LHCN-M2 (cell line): Measurements from ENCODE around the gene XYLT2. TPM values are rescaled to one million over a fixed set of nuclear protein-coding genes. Genes with fewer than 3 reads are reported as not detected.
"Not testable (repeated sequence)": the region's sequence is repeated elsewhere in the genome, so short reads cannot be mapped to it uniquely, and the experiment has no call there.

Experiments used
- DNase-seq: peaks from one replicate; pipeline ENCODE4 v3.0.0-alpha.2; 2012; ENCODE audit warnings: low read depth
- total RNA-seq: library from RNA; depleted of rRNA; stranded (reverse); fragments of >200 nt; gene quantifications from 2 replicates; pipeline ENCODE4 v1.2.3, GENCODE V29; 2014; rRNA removed

The XYLT2 gene
- total RNA-seq, 1 experiment from 2014 or later, result 41.4 TPM

DNA sequence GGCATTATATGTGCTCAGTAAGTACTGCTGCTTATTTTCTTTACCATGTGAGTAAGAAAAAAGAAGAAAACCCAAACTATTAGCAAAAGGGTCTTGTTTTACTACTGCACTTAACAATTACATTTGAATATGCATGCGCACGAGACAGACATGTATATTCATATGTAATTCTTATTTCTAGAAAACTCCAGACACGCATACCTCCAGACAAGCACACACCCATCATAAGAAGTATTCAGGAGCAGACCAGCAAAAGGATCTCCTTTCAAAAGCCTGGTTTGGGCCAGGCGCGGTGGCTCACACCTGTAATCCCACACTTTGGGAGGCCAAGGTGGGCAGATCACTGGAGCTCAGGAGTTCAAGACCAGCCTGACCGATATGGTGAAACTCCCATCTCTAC is 43.6 kb downstream of the XYLT2 start:
- DNase-seq, result no peak

DNA sequence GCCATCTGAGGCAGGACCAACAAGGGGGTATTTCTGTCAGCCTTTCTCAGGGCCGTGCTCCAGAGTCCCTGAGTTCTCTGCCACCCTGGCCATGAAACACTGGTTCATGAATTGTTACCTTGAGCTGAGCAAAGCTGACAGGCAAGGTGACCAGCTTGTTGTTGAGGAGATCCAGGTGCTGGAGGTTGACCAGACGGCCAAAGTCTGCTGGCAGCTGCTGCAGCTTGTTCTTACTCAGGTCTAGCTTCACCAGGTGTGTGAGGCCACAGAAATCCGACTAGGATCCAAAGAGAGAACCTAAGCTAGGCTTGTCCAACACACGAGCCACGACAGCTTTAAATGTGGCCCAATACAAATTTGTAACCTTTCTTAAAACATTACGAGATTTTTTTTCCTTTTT is 46.7 kb downstream of the XYLT2 start:
- no peak for DNase-seq

DNA sequence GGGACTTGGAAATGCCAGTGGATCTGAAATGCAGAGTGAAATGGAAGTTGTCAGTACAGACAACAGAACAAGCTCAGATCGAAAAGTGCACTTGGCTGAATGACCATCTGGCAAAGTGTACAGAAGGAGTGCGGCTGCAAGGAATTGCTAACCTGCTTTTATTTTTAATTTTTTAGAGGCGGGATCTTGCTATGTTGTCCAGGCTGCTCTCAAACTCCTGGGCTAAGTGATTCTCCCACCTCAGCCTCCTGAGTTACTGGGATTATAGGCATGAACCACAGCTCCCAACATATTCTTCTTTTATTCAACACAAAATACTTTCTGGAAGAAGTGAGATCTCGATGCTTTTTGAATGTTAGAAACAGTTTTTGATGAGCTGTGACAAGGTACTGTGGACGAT is 47.8 kb downstream of the XYLT2 start:
- no peak for DNase-seq

DNA sequence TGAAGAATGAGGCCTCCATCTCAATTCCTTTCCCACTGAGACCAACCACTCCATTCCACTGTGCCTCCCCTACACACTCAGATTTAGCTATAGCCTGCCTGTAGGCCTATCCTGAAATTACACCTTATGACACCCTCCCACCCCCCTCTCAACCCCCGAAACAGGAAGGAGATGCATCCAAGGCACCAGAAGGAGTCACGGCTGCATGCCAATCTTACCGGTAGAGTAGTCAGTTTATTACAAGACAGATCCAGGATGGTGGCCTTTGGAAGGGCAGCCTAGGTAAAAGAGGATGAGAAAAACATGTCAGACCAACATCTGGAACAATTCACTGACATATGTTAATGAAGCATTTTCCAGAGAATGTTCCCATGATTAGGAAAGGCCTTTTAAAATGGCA is 48.8 kb downstream of the XYLT2 start:
- no peak for DNase-seq

DNA sequence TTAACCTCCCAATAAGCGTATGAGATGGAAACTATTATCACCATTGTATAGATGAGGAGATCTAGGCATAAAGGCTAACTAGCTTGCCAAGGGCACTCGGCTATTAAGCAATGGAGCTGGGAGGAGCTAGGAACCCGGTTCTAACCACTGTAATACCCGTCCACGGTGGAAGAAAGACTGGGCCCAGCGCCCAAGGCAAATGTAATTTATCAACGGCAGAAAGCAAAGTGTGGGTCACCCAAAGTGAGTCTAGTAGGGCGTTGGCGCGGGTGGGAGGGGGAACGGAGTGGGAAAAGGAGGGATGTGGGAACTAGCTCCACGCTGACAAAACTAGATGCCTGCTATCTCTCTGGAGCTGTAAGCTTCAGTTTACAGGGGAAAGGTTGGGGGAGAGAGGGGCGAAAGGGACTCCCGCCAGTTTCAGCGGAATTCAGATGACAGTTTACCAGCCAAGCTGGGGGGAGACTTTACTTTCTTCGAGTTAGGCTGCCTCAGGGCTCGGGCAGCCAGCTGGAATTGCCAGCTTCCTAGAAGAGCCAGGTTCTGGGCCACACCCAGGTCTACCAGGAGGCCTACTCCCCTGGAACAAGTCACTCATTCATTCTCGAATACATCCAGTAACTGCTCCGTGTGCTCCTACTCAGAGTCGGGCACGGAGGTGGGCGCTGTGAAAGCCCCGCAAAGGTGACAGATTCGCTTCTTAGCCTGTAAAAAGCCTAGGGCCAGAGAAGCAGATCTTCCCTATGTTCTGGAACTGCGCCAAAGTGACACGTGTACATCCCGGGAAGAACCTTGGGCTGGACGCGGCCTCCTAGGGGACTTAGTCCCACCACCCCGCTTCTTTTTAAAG is 50.6 kb downstream of the XYLT2 start:
- DNase-seq, result peak; percentile 46

DNA sequence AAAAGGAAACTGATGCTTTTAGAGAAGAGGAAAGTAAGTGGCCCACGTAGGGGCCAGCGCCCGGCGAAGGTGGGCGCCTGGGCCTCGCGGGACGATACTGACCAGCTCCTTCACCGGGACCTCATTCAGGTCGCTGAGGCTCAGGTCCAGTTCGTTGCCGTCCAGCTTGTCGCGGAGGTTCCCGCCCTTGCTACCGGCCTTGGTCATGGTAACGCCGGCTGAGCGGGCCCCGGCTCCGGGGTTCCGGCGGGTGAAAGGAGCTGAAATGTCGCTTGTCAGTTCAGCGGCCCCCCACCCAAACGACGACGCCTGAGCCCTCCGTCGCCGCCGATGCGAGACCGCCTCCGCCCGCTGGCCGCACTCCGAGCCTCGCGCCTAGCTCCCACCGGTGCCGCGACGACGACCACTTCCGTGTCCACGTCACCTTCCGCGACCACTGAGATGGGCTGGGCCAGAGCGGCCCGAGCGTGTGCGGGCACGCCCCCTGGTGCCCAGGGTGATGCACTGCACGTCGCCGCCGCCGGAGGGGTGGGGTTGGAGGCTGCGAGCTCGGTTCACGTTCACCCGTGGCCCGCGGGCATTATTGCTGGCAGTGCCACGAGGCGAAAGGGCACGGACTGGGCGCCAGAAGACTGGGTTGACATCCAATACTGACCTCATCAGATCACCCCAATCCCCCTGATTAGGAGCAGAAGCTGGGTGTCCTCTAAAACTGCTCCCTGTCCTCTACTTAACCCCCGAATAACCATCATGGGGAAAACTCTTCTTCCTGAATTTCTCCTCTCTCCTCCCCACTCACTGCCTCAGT is 51.4 kb downstream of the XYLT2 start, which contains the start of gene LRRC59:
TSS of gene LRRC59 (minus strand) at position 413 of the 808 bp plus-strand sequence. CDS start at position 207, 206 bp downstream.
- peak; percentile 77 for DNase-seq

DNA sequence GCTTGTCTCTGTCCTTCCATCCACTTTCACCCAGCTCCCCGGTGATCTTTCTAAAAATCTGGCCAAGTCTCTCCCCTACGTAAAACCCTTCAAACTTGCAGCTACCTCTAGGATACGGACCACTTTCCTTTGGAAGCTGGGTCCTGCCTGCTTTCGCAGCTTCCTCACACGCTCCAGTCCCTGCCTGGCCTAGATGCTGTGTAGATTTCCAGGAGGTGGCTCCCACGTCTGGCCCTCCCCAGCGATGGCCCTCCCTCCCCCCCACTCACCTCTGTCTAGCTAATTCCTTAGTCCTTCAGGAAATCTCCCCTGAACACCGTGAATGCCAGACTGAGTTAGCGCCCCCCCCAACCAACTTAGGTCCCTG is 52.0 kb downstream of the XYLT2 start:
- DNase-seq, result no peak

DNA sequence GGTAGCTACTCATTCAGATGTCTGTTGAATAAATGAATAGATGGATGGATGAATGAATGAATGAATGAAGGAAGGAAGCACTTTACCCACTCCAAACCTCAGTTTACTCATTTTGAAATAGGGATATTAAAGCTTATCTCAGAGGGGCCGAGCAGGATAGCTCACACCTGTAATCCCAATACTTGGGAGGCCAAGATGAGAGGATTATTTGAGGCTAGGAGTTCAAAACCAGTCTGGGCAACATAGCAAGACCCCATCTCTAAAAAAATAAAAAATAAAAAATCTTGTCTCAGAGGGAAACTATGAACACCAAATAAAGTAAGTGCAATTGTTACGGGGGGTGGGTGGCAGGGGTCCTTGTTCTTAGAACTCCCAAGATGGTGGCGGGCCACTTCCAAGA is 52.7 kb downstream of the XYLT2 start:
- DNase-seq, result not testable (repeated sequence)

DNA sequence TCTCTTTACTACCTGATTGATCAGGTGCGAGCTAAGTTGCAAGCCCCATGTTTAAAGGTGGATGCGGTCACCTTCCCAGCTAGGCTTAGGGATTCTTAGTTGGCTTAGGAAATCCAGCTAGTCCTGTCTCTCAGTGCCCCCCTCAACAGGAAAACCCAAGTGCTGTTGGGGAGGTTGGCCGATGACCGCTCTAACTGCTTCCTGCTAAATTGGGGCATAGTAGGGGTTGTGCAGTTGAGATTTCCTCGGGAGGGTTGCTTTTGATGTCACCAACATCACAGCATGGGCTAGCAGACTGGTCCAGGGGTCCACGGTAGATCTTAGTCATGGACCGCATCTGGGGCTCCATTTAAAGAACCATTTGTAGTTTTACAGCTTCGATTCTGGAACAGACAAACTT is 53.7 kb downstream of the XYLT2 start:
- not testable (repeated sequence) for DNase-seq

DNA sequence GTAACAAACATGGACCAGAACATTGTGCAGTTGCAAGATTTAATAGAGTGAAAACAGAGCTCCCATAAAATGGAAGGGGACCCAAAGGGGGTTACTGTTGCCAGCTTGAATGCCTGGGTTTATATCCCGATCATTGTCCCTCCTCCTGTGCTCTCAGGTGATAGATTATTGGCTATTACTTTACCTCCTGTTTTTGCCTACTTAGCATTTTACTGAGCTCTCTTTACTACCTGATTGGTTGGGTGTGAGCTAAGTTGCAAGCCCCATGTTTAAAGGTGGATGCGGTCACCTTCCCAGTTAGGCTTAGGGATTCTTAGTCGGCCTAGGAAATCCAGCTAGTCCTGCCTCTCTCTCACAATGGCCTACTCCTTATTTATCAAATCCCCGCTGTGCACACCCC is 59.4 kb downstream of the XYLT2 start:
- DNase-seq, result not testable (repeated sequence)

DNA sequence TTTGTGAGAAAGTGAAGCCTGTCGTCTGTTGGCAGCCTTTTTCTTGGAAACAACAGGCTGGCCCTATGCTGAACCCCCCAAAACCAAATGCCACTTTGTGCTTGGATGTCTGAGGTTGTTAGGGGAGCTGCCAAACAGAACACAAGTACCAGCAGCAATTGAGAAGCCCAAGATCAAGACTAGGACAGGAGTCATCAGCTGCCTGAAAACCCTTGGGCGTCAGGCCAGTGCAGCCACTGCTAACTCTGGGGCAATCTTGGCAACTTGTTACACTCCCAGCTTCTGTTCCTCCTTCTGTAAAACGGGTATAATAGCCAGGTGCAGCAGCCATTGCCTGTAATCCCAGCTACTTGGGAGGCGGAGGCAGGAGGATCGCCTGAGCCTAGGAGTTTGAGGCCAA is 60.7 kb downstream of the XYLT2 start:
- DNase-seq, result no peak

DNA sequence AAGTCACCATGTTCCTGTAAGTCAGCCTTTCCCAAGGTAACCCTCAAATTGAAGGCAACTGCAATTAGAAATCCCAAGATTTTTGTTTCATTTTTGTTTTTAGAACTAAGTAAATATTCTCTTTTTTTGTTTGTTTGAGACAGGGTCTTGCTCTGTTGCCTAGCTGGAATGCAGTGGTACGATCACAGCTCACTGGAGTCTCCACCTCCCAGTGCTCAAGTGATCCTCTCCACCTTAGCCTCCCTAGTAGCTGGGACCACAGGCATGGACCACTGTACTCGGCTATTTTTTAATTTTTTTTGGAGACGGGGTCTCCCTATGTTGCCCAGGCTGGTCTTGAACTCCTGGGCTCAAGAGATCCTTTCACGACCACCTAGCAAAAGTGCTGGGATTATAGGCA is 62.0 kb downstream of the XYLT2 start:
- no peak for DNase-seq

Other genes starting within 250 kb of the XYLT2 start
- gene SAMD14, start 216.0 kb upstream of the XYLT2 start, total RNA-seq, result 1.1 and 1.6 TPM in 2 replicates
- gene PPP1R9B, start 195.4 kb upstream of the XYLT2 start, total RNA-seq, result 40.6 and 42.7 TPM in 2 replicates
- gene SGCA, start 180.1 kb upstream of the XYLT2 start, total RNA-seq, result 200 and 207 TPM in 2 replicates
- gene COL1A1, start 144.5 kb upstream of the XYLT2 start, total RNA-seq, result 339 and 356 TPM in 2 replicates
- gene TMEM92, start 71.7 kb upstream of the XYLT2 start, total RNA-seq, result not detected in 2 replicates
- gene MRPL27, start 27.1 kb downstream of the XYLT2 start, total RNA-seq, result 79.4 and 81.1 TPM in 2 replicates
- gene EME1, start 27.1 kb downstream of the XYLT2 start, total RNA-seq, result 13.9 and 18.1 TPM in 2 replicates
- 165 and 189 TPM in 2 replicates for gene LRRC59, start 51.4 kb downstream of the XYLT2 start, total RNA-seq
- 16.6 and 17.0 TPM in 2 replicates for gene ACSF2, start 80.1 kb downstream of the XYLT2 start, total RNA-seq
- not detected in 2 replicates for gene CHAD, start 122.8 kb downstream of the XYLT2 start, total RNA-seq
- gene RSAD1, start 132.7 kb downstream of the XYLT2 start, total RNA-seq, result 17.8 and 23.2 TPM in 2 replicates
- gene MYCBPAP, start 162.3 kb downstream of the XYLT2 start, total RNA-seq, result 0.34 and 0.83 TPM in 2 replicates
- gene EPN3, start 186.6 kb downstream of the XYLT2 start, total RNA-seq, result 0.11 TPM in 1 of 2 replicates, not detected in the other
- 82.7 and 84.9 TPM in 2 replicates for gene SPATA20, start 201.0 kb downstream of the XYLT2 start, total RNA-seq
- gene CACNA1G, start 214.6 kb downstream of the XYLT2 start, total RNA-seq, result under 0.01 and 0.06 TPM in 2 replicates